ENCODE data around the gene RERE. TPM values are rescaled to one million over a fixed set of nuclear protein-coding genes. Genes with fewer than 3 reads are reported as not detected.

RERE gene
- polyA plus RNA-seq, 1 of the 3 experiments (the other 2 are of a cell fraction): 8.1 TPM

DNA sequence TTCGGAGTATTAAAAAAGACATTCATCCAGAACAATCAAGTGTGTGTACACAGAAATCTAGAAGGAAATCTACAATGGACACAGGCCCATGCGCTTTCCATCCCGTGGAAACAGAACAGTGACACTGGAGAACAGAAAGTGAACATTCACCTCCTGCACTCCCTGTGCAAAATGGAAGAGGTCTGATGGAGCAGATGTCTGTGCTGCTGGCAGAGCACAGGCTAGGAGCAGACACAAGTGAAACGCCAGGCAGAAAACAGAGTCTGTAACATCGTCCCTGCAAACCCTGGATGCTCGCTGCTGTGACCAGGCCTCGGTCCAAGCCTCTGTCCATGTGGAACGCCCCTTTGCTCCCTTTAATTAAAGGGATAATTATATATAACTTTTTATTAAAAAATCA lies 463.4 kb downstream of the RERE start:
- H3K79me2 ChIP-seq (ENCODE audit: insufficient read depth): no peaks in the 10 kb centered on the region
- no peaks in the 10 kb centered on the region for H3K9me3 ChIP-seq
- no peaks in the 10 kb centered on the region for H3K9me2 ChIP-seq
- H2AFZ ChIP-seq (ENCODE audit: low read depth): no peak overlapping the region
- no peak for DNase-seq
- ChIA-PET POLR2A (no interaction called here), CTCF (no interaction called here)
- H3K4me2 ChIP-seq: no peak overlapping the region
- 83% methylated on average over 8 of the region's 8 CpGs for WGBS (ENCODE audit: low lambda C conversion rate)
- H3K4me3 ChIP-seq (ENCODE audit: low read depth in 2 of 2, low read length in 1 of 2): no peak overlapping the region
- no peak overlapping the region for H3K9ac ChIP-seq
- TF ChIP-seq, protein P1, sequence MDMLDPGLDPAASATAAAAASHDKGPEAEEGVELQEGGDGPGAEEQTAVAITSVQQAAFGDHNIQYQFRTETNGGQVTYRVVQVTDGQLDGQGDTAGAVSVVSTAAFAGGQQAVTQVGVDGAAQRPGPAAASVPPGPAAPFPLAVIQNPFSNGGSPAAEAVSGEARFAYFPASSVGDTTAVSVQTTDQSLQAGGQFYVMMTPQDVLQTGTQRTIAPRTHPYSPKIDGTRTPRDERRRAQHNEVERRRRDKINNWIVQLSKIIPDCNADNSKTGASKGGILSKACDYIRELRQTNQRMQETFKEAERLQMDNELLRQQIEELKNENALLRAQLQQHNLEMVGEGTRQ (IDR thresholded peaks at IDR 0.05; ENCODE audit: borderline replicate concordance, low read depth, low read length): no peak
- no peak for TF ChIP-seq EZH2phosphoT487 (IDR thresholded peaks at IDR 0.05; ENCODE audit: borderline replicate concordance, low read depth)
- TF ChIP-seq, protein P2, sequence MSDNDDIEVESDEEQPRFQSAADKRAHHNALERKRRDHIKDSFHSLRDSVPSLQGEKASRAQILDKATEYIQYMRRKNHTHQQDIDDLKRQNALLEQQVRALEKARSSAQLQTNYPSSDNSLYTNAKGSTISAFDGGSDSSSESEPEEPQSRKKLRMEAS (IDR thresholded peaks at IDR 0.05; ENCODE audit: low read depth): no peak
- no peak for TF ChIP-seq ELF1 (IDR thresholded peaks at IDR 0.05)
- TF ChIP-seq RCOR1 (IDR thresholded peaks at IDR 0.05; ENCODE audit: low read length): no peak
- TF ChIP-seq EP300 (IDR thresholded peaks at IDR 0.05; ENCODE audit: borderline replicate concordance in 1 of 2, low read depth in 1 of 2, low read length in 1 of 2): no peak
- TF ChIP-seq NFIC (IDR thresholded peaks at IDR 0.05; ENCODE audit: borderline replicate concordance): no peak
- TF ChIP-seq, protein P3, sequence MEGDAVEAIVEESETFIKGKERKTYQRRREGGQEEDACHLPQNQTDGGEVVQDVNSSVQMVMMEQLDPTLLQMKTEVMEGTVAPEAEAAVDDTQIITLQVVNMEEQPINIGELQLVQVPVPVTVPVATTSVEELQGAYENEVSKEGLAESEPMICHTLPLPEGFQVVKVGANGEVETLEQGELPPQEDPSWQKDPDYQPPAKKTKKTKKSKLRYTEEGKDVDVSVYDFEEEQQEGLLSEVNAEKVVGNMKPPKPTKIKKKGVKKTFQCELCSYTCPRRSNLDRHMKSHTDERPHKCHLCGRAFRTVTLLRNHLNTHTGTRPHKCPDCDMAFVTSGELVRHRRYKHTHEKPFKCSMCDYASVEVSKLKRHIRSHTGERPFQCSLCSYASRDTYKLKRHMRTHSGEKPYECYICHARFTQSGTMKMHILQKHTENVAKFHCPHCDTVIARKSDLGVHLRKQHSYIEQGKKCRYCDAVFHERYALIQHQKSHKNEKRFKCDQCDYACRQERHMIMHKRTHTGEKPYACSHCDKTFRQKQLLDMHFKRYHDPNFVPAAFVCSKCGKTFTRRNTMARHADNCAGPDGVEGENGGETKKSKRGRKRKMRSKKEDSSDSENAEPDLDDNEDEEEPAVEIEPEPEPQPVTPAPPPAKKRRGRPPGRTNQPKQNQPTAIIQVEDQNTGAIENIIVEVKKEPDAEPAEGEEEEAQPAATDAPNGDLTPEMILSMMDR (IDR thresholded peaks at IDR 0.05): no peak
- TF ChIP-seq, protein P4, sequence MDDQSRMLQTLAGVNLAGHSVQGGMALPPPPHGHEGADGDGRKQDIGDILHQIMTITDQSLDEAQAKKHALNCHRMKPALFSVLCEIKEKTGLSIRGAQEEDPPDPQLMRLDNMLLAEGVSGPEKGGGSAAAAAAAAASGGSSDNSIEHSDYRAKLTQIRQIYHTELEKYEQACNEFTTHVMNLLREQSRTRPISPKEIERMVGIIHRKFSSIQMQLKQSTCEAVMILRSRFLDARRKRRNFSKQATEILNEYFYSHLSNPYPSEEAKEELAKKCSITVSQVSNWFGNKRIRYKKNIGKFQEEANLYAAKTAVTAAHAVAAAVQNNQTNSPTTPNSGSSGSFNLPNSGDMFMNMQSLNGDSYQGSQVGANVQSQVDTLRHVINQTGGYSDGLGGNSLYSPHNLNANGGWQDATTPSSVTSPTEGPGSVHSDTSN (IDR thresholded peaks at IDR 0.05): no peak
- TF ChIP-seq MEF2A (IDR thresholded peaks at IDR 0.05; ENCODE audit: borderline replicate concordance, low read depth): no peak
- TF ChIP-seq FOXM1 (IDR thresholded peaks at IDR 0.05; ENCODE audit: low read depth): no peak
- TF ChIP-seq, protein P5, sequence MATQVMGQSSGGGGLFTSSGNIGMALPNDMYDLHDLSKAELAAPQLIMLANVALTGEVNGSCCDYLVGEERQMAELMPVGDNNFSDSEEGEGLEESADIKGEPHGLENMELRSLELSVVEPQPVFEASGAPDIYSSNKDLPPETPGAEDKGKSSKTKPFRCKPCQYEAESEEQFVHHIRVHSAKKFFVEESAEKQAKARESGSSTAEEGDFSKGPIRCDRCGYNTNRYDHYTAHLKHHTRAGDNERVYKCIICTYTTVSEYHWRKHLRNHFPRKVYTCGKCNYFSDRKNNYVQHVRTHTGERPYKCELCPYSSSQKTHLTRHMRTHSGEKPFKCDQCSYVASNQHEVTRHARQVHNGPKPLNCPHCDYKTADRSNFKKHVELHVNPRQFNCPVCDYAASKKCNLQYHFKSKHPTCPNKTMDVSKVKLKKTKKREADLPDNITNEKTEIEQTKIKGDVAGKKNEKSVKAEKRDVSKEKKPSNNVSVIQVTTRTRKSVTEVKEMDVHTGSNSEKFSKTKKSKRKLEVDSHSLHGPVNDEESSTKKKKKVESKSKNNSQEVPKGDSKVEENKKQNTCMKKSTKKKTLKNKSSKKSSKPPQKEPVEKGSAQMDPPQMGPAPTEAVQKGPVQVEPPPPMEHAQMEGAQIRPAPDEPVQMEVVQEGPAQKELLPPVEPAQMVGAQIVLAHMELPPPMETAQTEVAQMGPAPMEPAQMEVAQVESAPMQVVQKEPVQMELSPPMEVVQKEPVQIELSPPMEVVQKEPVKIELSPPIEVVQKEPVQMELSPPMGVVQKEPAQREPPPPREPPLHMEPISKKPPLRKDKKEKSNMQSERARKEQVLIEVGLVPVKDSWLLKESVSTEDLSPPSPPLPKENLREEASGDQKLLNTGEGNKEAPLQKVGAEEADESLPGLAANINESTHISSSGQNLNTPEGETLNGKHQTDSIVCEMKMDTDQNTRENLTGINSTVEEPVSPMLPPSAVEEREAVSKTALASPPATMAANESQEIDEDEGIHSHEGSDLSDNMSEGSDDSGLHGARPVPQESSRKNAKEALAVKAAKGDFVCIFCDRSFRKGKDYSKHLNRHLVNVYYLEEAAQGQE (IDR thresholded peaks at IDR 0.05; ENCODE audit: low read depth, low read length): no peak
- TF ChIP-seq YY1 (IDR thresholded peaks at IDR 0.05; ENCODE audit: low read depth): no peak
- TF ChIP-seq SIN3A (IDR thresholded peaks at IDR 0.05; ENCODE audit: borderline replicate concordance, low read depth, low read length): no peak
- TF ChIP-seq TAF1 (IDR thresholded peaks at IDR 0.05; ENCODE audit: borderline replicate concordance, low read depth, low read length): no peak
- TF ChIP-seq RFX5 (IDR thresholded peaks at IDR 0.05; ENCODE audit: low read length): no peak
- TF ChIP-seq, protein P6, sequence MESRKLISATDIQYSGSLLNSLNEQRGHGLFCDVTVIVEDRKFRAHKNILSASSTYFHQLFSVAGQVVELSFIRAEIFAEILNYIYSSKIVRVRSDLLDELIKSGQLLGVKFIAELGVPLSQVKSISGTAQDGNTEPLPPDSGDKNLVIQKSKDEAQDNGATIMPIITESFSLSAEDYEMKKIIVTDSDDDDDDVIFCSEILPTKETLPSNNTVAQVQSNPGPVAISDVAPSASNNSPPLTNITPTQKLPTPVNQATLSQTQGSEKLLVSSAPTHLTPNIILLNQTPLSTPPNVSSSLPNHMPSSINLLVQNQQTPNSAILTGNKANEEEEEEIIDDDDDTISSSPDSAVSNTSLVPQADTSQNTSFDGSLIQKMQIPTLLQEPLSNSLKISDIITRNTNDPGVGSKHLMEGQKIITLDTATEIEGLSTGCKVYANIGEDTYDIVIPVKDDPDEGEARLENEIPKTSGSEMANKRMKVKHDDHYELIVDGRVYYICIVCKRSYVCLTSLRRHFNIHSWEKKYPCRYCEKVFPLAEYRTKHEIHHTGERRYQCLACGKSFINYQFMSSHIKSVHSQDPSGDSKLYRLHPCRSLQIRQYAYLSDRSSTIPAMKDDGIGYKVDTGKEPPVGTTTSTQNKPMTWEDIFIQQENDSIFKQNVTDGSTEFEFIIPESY (IDR thresholded peaks at IDR 0.05; ENCODE audit: borderline replicate concordance, low read depth): no peak
- peaks cover 0 to 68% of the 10 kb centered on the region in 2 experiments for H3K36me3 ChIP-seq (replicated peaks in 1 of 2; ENCODE audit: control insufficient read depth in 1 of 2, insufficient read depth in 2 of 2, low read length in 1 of 2)
- H3K27me3 ChIP-seq (ENCODE audit: insufficient read depth): no peaks in the 10 kb centered on the region
- H3K27ac ChIP-seq (ENCODE audit: low read depth in 2 of 2, low read length in 1 of 2): peak overlapping the region in 1 of 2 experiments; percentile 68; a peak in 1 of 4 replicates
- H3K4me1 ChIP-seq (ENCODE audit: control insufficient read depth in 1 of 2, insufficient read depth in 2 of 2, low read depth in 1 of 2, low read length in 1 of 2): peaks cover 0 to 20% of the 10 kb centered on the region in 2 experiments; a peak in 1 of 4 replicates
- H4K20me1 ChIP-seq (ENCODE audit: insufficient read depth): no peaks in the 10 kb centered on the region
- peaks cover 4% of the 10 kb centered on the region for H3F3A ChIP-seq (replicated peaks; ENCODE audit: insufficient read depth)

Data from SK-N-SH (cell line).